ENCODE results near the gene IMP3.
"Not testable (repeated sequence)": the region's sequence is repeated elsewhere in the genome, so short reads cannot be mapped to it uniquely, and the experiment has no call there.

DNA sequence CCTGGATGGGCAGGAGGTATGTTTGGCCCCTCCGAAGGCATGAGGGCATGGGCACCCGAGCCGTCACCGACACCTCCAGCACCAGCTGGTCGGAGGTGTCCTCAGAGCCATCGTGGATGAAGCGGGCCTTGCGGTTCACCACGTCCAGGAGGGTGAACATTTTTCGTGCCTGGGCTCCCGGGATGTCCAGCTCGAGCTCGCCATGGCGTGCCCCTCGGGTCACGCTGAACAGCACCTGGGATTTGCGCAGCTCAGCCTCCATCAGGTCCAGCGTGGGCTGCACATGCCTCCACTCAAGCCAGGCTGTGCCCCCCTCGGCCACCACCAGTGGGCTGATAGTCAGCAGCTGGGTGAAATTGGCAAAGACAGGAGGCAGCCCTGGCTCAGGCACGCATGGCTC, 49.4 kb upstream of the IMP3 start:
- TF ChIP-seq CTCF (IDR thresholded peaks at IDR 0.05; ENCODE audit: borderline replicate concordance, extremely low read depth, low read length, poor library complexity, severe bottlenecking); EZH2 (IDR thresholded peaks at IDR 0.05; ENCODE audit: borderline replicate concordance, low read depth, low read length, severe bottlenecking): not testable (repeated sequence)
